ENCODE results near the gene NOL4L.

DNA sequence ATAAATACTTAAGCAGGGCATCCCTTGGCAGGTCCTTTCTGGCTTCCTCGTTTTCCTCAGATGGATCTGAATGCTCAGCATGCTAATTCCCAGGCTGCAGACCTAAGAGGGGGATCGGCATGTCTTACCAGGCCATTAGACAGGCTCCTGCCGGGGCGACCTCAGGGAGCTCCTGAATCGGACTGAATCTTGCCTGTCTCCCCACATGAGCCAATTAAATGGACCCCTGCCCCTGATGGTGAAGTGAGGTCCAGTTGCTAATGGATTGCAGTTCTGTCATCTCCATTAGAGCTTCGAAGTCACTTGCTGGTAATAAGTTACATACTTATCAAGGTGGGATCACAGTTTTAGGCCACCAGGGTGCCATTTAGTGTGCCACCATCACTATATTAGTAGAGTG lies 51.4 kb downstream of the NOL4L start:
- TF ChIP-seq EZH2 (IDR thresholded peaks at IDR 0.05; ENCODE audit: low read length) = no peak
- TF ChIP-seq, protein P1, sequence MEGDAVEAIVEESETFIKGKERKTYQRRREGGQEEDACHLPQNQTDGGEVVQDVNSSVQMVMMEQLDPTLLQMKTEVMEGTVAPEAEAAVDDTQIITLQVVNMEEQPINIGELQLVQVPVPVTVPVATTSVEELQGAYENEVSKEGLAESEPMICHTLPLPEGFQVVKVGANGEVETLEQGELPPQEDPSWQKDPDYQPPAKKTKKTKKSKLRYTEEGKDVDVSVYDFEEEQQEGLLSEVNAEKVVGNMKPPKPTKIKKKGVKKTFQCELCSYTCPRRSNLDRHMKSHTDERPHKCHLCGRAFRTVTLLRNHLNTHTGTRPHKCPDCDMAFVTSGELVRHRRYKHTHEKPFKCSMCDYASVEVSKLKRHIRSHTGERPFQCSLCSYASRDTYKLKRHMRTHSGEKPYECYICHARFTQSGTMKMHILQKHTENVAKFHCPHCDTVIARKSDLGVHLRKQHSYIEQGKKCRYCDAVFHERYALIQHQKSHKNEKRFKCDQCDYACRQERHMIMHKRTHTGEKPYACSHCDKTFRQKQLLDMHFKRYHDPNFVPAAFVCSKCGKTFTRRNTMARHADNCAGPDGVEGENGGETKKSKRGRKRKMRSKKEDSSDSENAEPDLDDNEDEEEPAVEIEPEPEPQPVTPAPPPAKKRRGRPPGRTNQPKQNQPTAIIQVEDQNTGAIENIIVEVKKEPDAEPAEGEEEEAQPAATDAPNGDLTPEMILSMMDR (optimal IDR thresholded peaks at IDR 0.05 in 1 of 3, IDR thresholded peaks at IDR 0.05 in 1 of 3, conservative IDR thresholded peaks at IDR 0.05 in 1 of 3; ENCODE audit: extremely low read depth in 1 of 3, insufficient read depth in 2 of 3, low read length in 3 of 3) = no peak

Measured in keratinocyte (primary cell).